ENCODE measurements around the gene KATNB1. TPM values are rescaled to one million over a fixed set of nuclear protein-coding genes. Genes with fewer than 3 reads are reported as not detected.

KATNB1 gene, protein sequence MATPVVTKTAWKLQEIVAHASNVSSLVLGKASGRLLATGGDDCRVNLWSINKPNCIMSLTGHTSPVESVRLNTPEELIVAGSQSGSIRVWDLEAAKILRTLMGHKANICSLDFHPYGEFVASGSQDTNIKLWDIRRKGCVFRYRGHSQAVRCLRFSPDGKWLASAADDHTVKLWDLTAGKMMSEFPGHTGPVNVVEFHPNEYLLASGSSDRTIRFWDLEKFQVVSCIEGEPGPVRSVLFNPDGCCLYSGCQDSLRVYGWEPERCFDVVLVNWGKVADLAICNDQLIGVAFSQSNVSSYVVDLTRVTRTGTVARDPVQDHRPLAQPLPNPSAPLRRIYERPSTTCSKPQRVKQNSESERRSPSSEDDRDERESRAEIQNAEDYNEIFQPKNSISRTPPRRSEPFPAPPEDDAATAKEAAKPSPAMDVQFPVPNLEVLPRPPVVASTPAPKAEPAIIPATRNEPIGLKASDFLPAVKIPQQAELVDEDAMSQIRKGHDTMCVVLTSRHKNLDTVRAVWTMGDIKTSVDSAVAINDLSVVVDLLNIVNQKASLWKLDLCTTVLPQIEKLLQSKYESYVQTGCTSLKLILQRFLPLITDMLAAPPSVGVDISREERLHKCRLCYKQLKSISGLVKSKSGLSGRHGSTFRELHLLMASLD
- polyA plus RNA-seq (56.4 and 57.9 TPM in 2 replicates), polyA minus RNA-seq (37.6 and 49.4 TPM in 2 replicates)

- Histone ChIP-seq H3K9me3 (ENCODE audit: low read length) (no peaks in the 10 kb centered on the region), H3F3A (ENCODE audit: insufficient read depth, low read length, poor library complexity, severe bottlenecking) (no peaks in the 10 kb centered on the region), H3K4me2 (ENCODE audit: low read length) (peak within 1 kb of the TSS; percentile 80), H3K79me2 (replicated peaks; ENCODE audit: insufficient read depth, low read length) (no peaks in the 10 kb centered on the region), H3K9ac (ENCODE audit: low read length) (peak within 1 kb of the TSS; percentile 79), H3K9me2 (ENCODE audit: insufficient read depth, low read length) (no peaks in the 10 kb centered on the region), H3K27ac (ENCODE audit: low read length) (peak within 1 kb of the TSS; percentile 83), H3K27me3 (ENCODE audit: insufficient read depth, low read depth, low read length) (no peaks in the 10 kb centered on the region), H4K20me1 (ENCODE audit: insufficient read depth) (no peaks in the 10 kb centered on the region), H2AFZ (ENCODE audit: low read depth, low read length) (peak within 1 kb of the TSS; percentile 77), H3K36me3 (ENCODE audit: insufficient read depth, low read length) (no peaks in the 10 kb centered on the region), H3K4me3 (ENCODE audit: low read length) (peak within 1 kb of the TSS; percentile 74)
- TF ChIP-seq EZH2 (IDR thresholded peaks at IDR 0.05; ENCODE audit: borderline replicate concordance, insufficient read depth, low read length, poor library complexity, severe bottlenecking) (no peak), TAF1 (IDR thresholded peaks at IDR 0.05; ENCODE audit: low read depth) (peak; percentile 38), MXI1 (conservative IDR thresholded peaks at IDR 0.05; ENCODE audit: poor library complexity, severe bottlenecking) (peak; percentile 79), CTCF (IDR thresholded peaks at IDR 0.05; ENCODE audit: poor library complexity, severe bottlenecking) (no peak), REST (IDR thresholded peaks at IDR 0.05; ENCODE audit: borderline replicate concordance) (peak; percentile 29), RAD21 (conservative IDR thresholded peaks at IDR 0.05) (peak; percentile 52), EP300 (conservative IDR thresholded peaks at IDR 0.05; ENCODE audit: poor library complexity, severe bottlenecking) (no peak), POLR2AphosphoS5 (IDR thresholded peaks at IDR 0.05) (peak; percentile 80), SMC3 (conservative IDR thresholded peaks at IDR 0.05; ENCODE audit: poor library complexity) (peak; percentile 49)
Measured at GRCh38 chr16:57735755-57736418, at the start of gene KATNB1. Gene KATNB1 (plus strand): TSS chr16:57735770. CDS start chr16:57737244, 1,474 bp downstream.

DNA sequence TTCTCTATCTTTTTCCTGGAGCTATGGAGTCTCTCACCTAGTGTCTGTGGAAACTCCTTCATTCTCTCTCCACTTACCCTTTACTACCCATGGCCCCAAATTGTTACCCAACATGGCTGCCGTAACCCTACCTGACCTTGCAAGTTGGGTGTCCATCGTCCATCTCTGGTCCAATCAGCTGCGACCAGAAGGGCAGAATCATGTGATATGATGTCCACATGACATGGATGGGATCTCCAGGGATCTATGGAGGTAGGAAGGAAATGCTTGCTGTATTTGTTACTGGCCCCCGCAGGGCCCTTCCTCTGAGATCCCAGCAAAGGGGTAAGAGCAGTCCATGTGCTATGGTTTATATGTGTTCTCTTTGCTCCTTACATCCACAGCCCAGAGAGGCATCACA, 49.0 kb upstream of the KATNB1 start:
- Histone ChIP-seq H3K36me3 (ENCODE audit: insufficient read depth, low read length) (no peaks in the 10 kb centered on the region), H3K9ac (ENCODE audit: low read length) (no peak overlapping the region), H3K79me2 (replicated peaks; ENCODE audit: insufficient read depth, low read length) (no peaks in the 10 kb centered on the region), H3K27ac (ENCODE audit: low read length) (no peak overlapping the region), H3K9me2 (ENCODE audit: insufficient read depth, low read length) (no peaks in the 10 kb centered on the region), H3K4me3 (ENCODE audit: low read length) (no peak overlapping the region), H3K9me3 (ENCODE audit: low read length) (no peaks in the 10 kb centered on the region), H4K20me1 (ENCODE audit: insufficient read depth) (no peaks in the 10 kb centered on the region), H2AFZ (ENCODE audit: low read depth, low read length) (no peak overlapping the region), H3K4me2 (ENCODE audit: low read length) (no peak overlapping the region), H3F3A (ENCODE audit: insufficient read depth, low read length, poor library complexity, severe bottlenecking) (no peaks in the 10 kb centered on the region), H3K27me3 (ENCODE audit: insufficient read depth, low read depth, low read length) (no peaks in the 10 kb centered on the region)
- TF ChIP-seq POLR2AphosphoS5 (IDR thresholded peaks at IDR 0.05) (no peak), SMC3 (conservative IDR thresholded peaks at IDR 0.05; ENCODE audit: poor library complexity) (no peak), TAF1 (IDR thresholded peaks at IDR 0.05; ENCODE audit: low read depth) (no peak), RAD21 (conservative IDR thresholded peaks at IDR 0.05) (no peak), REST (IDR thresholded peaks at IDR 0.05; ENCODE audit: borderline replicate concordance) (no peak), EP300 (conservative IDR thresholded peaks at IDR 0.05; ENCODE audit: poor library complexity, severe bottlenecking) (no peak), CTCF (IDR thresholded peaks at IDR 0.05; ENCODE audit: poor library complexity, severe bottlenecking) (no peak), MXI1 (conservative IDR thresholded peaks at IDR 0.05; ENCODE audit: poor library complexity, severe bottlenecking) (no peak), EZH2 (IDR thresholded peaks at IDR 0.05; ENCODE audit: borderline replicate concordance, insufficient read depth, low read length, poor library complexity, severe bottlenecking) (no peak)

Measured in neural cell (in vitro differentiated cells).